ENCODE measurements around the gene CIAO2B.
"Not testable (repeated sequence)": the region's sequence is repeated elsewhere in the genome, so short reads cannot be mapped to it uniquely, and the experiment has no call there.

Gene CIAO2B

GRCh38 chr16:66958857-66959703 is 24.9 kb upstream of the CIAO2B start:
- DNase-seq (ENCODE audit: low read depth), result no peak
- no peak overlapping the region for H3K4me3 ChIP-seq (ENCODE audit: low read depth, low read length)

GRCh38 chr16:66956154-66956457 is 21.9 kb upstream of the CIAO2B start:
- not testable (repeated sequence) for H3K4me3 ChIP-seq (ENCODE audit: low read depth, low read length); DNase-seq (ENCODE audit: low read depth)

DNA sequence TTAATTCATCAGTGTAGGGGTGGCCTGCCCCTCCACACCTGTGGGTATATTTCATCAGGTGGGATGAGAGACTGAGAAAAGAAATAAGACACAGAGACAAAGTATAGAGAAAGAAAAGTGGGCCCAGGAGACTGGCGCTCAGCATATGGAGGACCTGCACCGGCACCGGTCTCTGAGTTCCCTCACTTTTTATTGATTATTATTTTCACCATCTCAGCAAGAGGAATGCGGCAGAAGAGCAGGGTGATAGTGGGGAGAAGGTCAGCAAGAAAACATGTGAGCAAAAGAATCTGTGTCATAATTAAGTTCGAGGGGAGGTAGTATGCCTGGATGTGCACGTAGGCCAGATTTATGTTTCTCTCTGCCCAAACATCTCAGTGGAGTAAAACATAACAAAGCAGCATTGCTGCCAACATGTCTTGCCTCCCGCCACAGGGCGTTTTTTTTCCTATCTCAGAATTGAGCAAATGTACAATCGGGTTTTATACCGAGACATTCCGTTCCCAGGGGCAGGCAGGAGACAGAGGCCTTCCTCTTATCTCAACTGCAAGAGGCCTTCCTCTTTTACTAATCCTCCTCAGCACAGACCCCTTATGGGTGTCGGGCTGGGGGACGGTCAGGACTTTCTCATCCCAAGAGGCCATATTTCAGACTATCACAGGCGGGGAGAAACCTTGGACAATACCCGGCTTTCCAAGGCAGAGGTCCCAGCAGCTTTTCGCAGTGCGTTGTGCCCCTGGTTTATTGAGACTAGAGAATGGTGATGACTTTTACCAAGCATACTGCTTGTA is 21.4 kb upstream of the CIAO2B start:
- not testable (repeated sequence) for DNase-seq (ENCODE audit: low read depth); H3K4me3 ChIP-seq (ENCODE audit: low read depth, low read length)

GRCh38 chr16:66954097-66954659 is 20.0 kb upstream of the CIAO2B start:
- peak; percentile 28 for DNase-seq (ENCODE audit: low read depth)
- H3K4me3 ChIP-seq (ENCODE audit: low read depth, low read length), result no peak overlapping the region

GRCh38 chr16:66953462-66954096 is 19.4 kb upstream of the CIAO2B start:
- no peak for DNase-seq (ENCODE audit: low read depth)
- H3K4me3 ChIP-seq (ENCODE audit: low read depth, low read length), result no peak overlapping the region

DNA sequence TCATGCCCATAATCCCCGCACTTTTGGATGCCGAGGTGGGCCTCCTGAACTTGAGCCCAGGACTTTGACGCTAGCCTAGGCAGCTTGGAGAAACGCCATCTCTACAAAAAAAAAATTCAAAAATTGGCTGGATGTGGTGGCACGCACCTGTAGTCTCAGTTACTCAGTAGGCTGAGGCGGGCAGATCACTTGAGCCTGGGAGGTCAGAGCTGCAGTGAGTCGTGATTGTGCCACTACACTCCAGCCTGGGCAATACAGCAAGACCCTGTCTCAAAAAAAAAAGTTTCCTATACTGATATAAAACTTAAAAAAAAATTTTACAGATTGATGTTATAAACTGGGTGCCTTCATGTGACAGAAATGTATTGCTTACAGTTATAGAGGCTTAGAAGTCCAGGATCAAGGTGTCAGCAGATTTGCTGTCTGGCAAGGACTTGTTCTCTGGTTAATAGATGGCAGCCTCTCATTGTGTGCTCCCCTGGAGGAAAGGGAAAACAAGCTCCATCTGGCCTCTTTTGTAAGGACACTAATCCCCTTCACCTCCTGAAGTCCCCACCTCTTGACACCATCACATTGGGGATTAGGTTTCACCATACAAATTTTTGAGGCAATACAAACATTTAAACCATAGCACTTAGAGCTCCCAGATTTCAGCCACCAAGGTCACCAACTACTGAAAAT is 18.4 kb upstream of the CIAO2B start:
- DNase-seq (ENCODE audit: low read depth), result no peak
- H3K4me3 ChIP-seq (ENCODE audit: low read depth, low read length), result no peak overlapping the region

GRCh38 chr16:66950971-66951790 is 17.0 kb upstream of the CIAO2B start:
- no peak for DNase-seq (ENCODE audit: low read depth)
- no peak overlapping the region for H3K4me3 ChIP-seq (ENCODE audit: low read depth, low read length)

DNA sequence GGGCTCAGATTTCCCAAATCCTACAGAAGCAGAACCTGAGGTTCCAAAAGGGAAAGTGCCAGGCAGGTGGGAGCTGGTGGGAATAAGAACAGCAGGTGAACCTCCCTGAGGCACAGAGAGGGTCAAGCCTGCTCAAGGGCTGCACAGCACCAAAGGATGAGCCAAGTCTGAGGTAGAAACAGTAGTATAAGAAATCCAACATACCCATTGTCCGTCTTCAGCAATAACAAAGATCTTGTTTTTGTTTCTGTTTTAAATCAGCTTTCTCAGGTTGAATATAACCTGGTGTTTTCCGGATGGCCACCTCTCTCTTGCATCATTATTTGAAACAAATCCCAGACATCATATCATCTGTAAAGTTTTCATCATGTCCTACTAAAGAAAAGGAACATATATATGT is 16.2 kb upstream of the CIAO2B start:
- no peak for DNase-seq (ENCODE audit: low read depth)
- no peak overlapping the region for H3K4me3 ChIP-seq (ENCODE audit: low read depth, low read length)

- DNase-seq (ENCODE audit: low read depth), result no peak
- no peak overlapping the region for H3K4me3 ChIP-seq (ENCODE audit: low read depth, low read length)
Measured at GRCh38 chr16:66949472-66949871, 15.3 kb upstream of the CIAO2B start.

DNA sequence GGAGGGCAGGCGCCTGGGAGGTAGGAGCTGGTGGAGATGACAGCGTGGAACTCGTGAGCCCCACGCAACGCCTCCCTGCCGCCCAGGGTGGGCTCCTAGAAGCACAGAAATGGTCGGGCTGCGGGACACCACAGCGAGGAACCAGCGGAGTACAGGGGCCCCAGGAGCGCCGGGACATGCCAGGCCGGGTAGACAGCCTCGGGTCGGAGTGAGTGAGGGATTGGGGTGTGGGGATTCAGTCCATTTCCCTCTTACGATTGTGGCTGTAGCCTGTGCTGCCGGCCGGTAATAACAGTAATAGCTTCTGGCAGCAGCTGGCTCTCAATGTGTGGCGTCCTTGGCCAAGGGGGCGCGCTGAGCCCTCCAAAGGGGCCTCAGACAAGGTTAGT is 14.6 kb upstream of the CIAO2B start:
- DNase-seq (ENCODE audit: low read depth), result no peak
- peak overlapping the region; percentile 50 for H3K4me3 ChIP-seq (ENCODE audit: low read depth, low read length)

- H3K4me3 ChIP-seq (ENCODE audit: low read depth, low read length), result peak overlapping the region; percentile 50
- no peak for DNase-seq (ENCODE audit: low read depth)
Measured at GRCh38 chr16:66948134-66948836, 14.1 kb upstream of the CIAO2B start.

GRCh38 chr16:66947302-66948065 is 13.3 kb upstream of the CIAO2B start:
- peak overlapping the region; percentile 50 for H3K4me3 ChIP-seq (ENCODE audit: low read depth, low read length)
- no peak for DNase-seq (ENCODE audit: low read depth)

DNA sequence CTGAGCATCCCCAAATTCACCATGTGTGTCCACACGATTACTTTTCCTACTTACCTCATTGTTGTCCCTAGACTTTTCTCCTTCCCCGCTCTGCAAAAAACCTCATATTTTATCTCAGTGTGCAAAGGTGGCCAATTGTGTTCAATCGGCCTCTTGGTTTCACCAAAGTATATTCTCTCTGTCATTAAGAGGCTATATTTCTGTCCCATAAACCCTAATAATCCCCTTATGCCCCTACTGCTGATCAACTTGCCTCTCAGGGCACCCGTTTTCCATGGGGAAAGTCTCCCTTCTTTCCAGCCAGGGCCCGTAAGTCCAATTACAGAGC is 12.7 kb upstream of the CIAO2B start:
- H3K4me3 ChIP-seq (ENCODE audit: low read depth, low read length), result no peak overlapping the region
- no peak for DNase-seq (ENCODE audit: low read depth)

DNA sequence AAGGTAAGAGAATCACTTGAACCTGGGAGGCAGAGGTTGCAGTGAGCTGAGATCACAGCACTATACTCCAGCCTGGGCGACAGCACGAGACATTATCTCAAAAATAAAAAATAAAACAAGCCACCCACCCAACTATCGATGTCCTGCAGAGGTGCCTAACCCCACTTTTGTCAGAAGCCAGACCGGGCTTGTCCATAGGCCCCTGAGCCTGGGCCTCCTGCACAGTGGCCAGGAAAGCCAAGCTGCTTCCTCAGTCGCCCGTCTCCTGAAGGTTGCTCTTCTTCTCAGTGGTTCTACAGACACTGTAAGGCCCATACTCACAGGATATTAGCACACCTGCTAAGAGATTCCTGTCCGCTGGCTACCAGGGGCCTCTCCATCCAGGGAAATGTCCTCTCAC is 12.3 kb upstream of the CIAO2B start:
- no peak for DNase-seq (ENCODE audit: low read depth)
- no peak overlapping the region for H3K4me3 ChIP-seq (ENCODE audit: low read depth, low read length)

DNA sequence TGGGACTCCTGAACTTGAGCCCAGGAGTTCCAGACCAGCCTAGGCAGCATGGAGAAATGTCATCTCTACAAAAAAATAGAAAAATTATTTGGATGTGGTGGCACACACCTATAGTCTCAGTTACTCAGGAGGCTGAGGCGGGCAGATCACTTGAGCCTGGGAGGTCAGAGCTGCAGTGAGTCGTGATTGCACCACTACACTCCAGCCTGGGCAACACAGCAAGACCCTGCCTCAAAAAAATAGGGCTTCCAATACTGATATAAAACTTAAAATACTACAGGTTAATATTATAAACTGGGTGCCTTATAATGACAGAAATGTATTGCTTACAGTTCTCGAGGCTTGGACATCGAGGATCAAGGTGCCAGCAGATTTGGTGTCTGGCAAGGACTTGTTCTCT is 11.7 kb upstream of the CIAO2B start:
- DNase-seq (ENCODE audit: low read depth), result no peak
- H3K4me3 ChIP-seq (ENCODE audit: low read depth, low read length), result no peak overlapping the region

DNA sequence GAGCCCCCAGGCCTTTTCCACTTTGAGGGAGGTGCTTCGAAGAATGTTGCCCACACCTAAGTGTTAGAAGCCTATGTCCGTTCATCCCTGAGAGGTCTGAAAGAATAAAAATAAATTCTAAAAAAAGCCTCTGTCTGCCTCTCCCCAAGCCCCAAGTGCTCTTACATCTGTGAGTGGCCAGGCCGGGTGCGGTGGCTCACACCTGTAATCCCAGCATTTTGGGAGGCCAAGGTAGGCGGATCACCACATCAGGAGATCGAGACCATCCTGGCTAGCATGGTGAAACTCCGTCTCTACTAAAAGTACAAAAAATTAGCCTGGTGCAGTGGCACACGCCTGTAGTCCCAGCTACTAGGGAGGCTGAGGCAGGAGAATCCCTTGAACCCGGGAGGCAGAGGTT is 10.8 kb upstream of the CIAO2B start:
- DNase-seq (ENCODE audit: low read depth), result not testable (repeated sequence)

GRCh38 chr16:66944054-66944441 is 9.8 kb upstream of the CIAO2B start:
- DNase-seq (ENCODE audit: low read depth), result no peak
- no peak overlapping the region for H3K4me3 ChIP-seq (ENCODE audit: low read depth, low read length)

More for the DNA sequence above, 10.8 kb upstream of the CIAO2B start:
- not testable (repeated sequence) for H3K4me3 ChIP-seq (ENCODE audit: low read depth, low read length)

All from skeletal muscle cell (primary cell).